GM23338 (cell line): ENCODE data around the gene RNF44. TPM values are rescaled to one million over a fixed set of nuclear protein-coding genes. Genes with fewer than 3 reads are reported as not detected.

Source experiments
- ATAC-seq: fragments of 200-7000 bp; cut with Tn5 transposase; 3 replicates; pipeline ENCODE4 v1.9.1; 2020
- DNase-seq: peaks from one replicate; pipeline ENCODE4 v3.0.0-alpha.2; 2015; ENCODE audit warnings: low spot score
- H2AFZ ChIP-seq: fragments of 200-600 bp; sonication (generic); 2 replicates; pipeline ENCODE4 v1.8.0; 2016; ENCODE audit warnings: antibody characterized with exemption, mild to moderate bottlenecking, moderate library complexity
- H3F3A ChIP-seq: fragments of 200-600 bp; sonication (generic); replicated peaks from 2 replicates; pipeline ENCODE4 v1.8.0; 2017; ENCODE audit warnings: antibody characterized with exemption, mixed run types, low read depth
- H3K27ac ChIP-seq: fragments of 200-600 bp; sonication (generic); 2 replicates; pipeline ENCODE4 v1.6.1; 2016; ENCODE audit warnings: low read depth
- H3K27me3 ChIP-seq: fragments of 200-600 bp; sonication (generic); 2 replicates; pipeline ENCODE4 v1.8.0; 2016; ENCODE audit warnings: mild to moderate bottlenecking, mixed run types, moderate library complexity; ENCODE audit not compliant: insufficient read depth
- H3K36me3 ChIP-seq: fragments of 200-600 bp; sonication (generic); 2 replicates; pipeline ENCODE4 v1.8.0; 2016; ENCODE audit warnings: mild to moderate bottlenecking; ENCODE audit not compliant: insufficient read depth
- H3K4me1 ChIP-seq: fragments of 200-600 bp; sonication (generic); 2 replicates; pipeline ENCODE4 v1.8.0; 2016; ENCODE audit warnings: mild to moderate bottlenecking, moderate library complexity; ENCODE audit not compliant: insufficient read depth
- H3K4me2 ChIP-seq: fragments of 200-600 bp; sonication (generic); 2 replicates; pipeline ENCODE4 v1.7.1; 2017; ENCODE audit warnings: mixed run types
- H3K4me3 ChIP-seq: fragments of 200-600 bp; sonication (generic); 2 replicates; pipeline ENCODE4 v1.6.1; 2016; ENCODE audit warnings: mixed run types
- H3K79me2 ChIP-seq: fragments of 200-600 bp; sonication (generic); replicated peaks from 2 replicates; pipeline ENCODE4 v1.8.0; 2017; ENCODE audit warnings: mild to moderate bottlenecking; ENCODE audit not compliant: insufficient read depth
- H3K9me2 ChIP-seq: fragments of 200-600 bp; sonication (generic); 2 replicates; pipeline ENCODE4 v1.8.0; 2017; ENCODE audit not compliant: insufficient read depth
- H4K20me1 ChIP-seq: fragments of 200-600 bp; sonication (generic); replicated peaks from 2 replicates; pipeline ENCODE4 v1.8.0; 2017; ENCODE audit warnings: mild to moderate bottlenecking; ENCODE audit not compliant: insufficient read depth
- H3K27ac Mint-ChIP-seq: 2 replicates; pipeline ENCODE4 v1.8.0; 2020; ENCODE audit warnings: inconsistent platforms, mild to moderate bottlenecking, moderate library complexity, mixed read lengths
- H3K27me3 Mint-ChIP-seq: 3 replicates; pipeline ENCODE4 v1.8.0; 2022; ENCODE audit warnings: low read depth, mild to moderate bottlenecking, moderate library complexity, mixed read lengths, inconsistent platforms; ENCODE audit not compliant: insufficient read depth, poor library complexity
- H3K36me3 Mint-ChIP-seq: 3 replicates; pipeline ENCODE4 v1.8.0; 2021; ENCODE audit warnings: low read depth, mild to moderate bottlenecking, inconsistent platforms, moderate library complexity, mixed read lengths
- H3K4me1 Mint-ChIP-seq: 3 replicates; pipeline ENCODE4 v1.8.0; 2020; ENCODE audit warnings: mild to moderate bottlenecking, inconsistent platforms, mixed read lengths
- H3K4me3 Mint-ChIP-seq: 3 replicates; pipeline ENCODE4 v1.8.0; 2021; ENCODE audit warnings: moderate library complexity, mild to moderate bottlenecking, inconsistent platforms, mixed read lengths
- H3K9me3 Mint-ChIP-seq: 3 replicates; pipeline ENCODE4 v1.8.0; 2020; ENCODE audit warnings: moderate library complexity, mild to moderate bottlenecking, inconsistent platforms, mixed read lengths
- CREB1 ChIP-seq: fragments of 250-450 bp; sonication (Bioruptor Pico); IDR thresholded peaks from 2 replicates; pipeline ENCODE4 v1.5.0; 2020; ENCODE audit warnings: low read depth, mild to moderate bottlenecking, moderate library complexity
- EZH2 ChIP-seq: fragments of 200-600 bp; sonication (generic); IDR thresholded peaks from one replicate; pipeline ENCODE4 v1.8.0; 2017; ENCODE audit warnings: antibody characterized with exemption, mild to moderate bottlenecking, low read depth; ENCODE audit not compliant: unreplicated experiment
- EZH2phosphoT487 ChIP-seq: fragments of 200-600 bp; sonication (generic); IDR thresholded peaks from one replicate; pipeline ENCODE4 v1.8.1; 2018; ENCODE audit warnings: antibody characterized with exemption; ENCODE audit not compliant: unreplicated experiment
- JUNB ChIP-seq: IDR thresholded peaks from one replicate; pipeline ENCODE4 v1.6.1; 2016; ENCODE audit warnings: antibody characterized with exemption; ENCODE audit not compliant: unreplicated experiment
- NANOG ChIP-seq: IDR thresholded peaks from 2 replicates; pipeline ENCODE4 v1.6.1; 2016; ENCODE audit warnings: antibody characterized with exemption, borderline replicate concordance
- POLR2AphosphoS5 ChIP-seq: IDR thresholded peaks from 2 replicates; pipeline ENCODE4 v1.6.1; 2016; ENCODE audit warnings: antibody characterized with exemption, low read depth
- STAT1 ChIP-seq: IDR thresholded peaks from one replicate; pipeline ENCODE4 v1.6.1; 2016; ENCODE audit warnings: antibody characterized with exemption; ENCODE audit not compliant: unreplicated experiment
- ZNF114 ChIP-seq: fragments of 250-450 bp; sonication (Bioruptor Pico); IDR thresholded peaks from 2 replicates; pipeline ENCODE4 v1.5.0; 2020; ENCODE audit warnings: mild to moderate bottlenecking, moderate library complexity
- ZNF331 ChIP-seq: fragments of 250-450 bp; sonication (Bioruptor Pico); IDR thresholded peaks from 2 replicates; pipeline ENCODE4 v1.5.0; 2020; ENCODE audit warnings: low read depth, mild to moderate bottlenecking, moderate library complexity
- polyA plus RNA-seq: library from polyadenylated mRNA; unstranded; fragments of >200 nt; fragmentation: Nextera tagmentation; extraction: Ambion mirVana; gene quantifications from 2 replicates; pipeline ENCODE4 v1.2.1, GENCODE V29; 2016
- total RNA-seq: library from RNA; depleted of rRNA; stranded (reverse); fragments of >200 nt; shearing (Covaris generic); gene quantifications from 2 replicates; pipeline ENCODE4 v1.2.3, GENCODE V29; 2014
- TF ChIP-seq, protein P1 (sequence below): IDR thresholded peaks from 2 replicates; pipeline ENCODE4 v1.6.1; 2016; ENCODE audit warnings: antibody characterized with exemption
- TF ChIP-seq, protein P2 (sequence below): fragments of 250-450 bp; sonication (Bioruptor Pico); IDR thresholded peaks from 2 replicates; pipeline ENCODE4 v1.5.0; 2020; ENCODE audit warnings: mild to moderate bottlenecking, moderate library complexity
- TF ChIP-seq, protein P3 (sequence below), 2 experiments: fragments of 200-600 bp in 1 of 2; sonication (generic) in 1 of 2; conservative IDR thresholded peaks; 2 replicates each; pipeline versions ENCODE4 v1.5.1 to v1.6.1; 2016 to 2017; ENCODE audit warnings: antibody characterized with exemption in 2 of 2, low read depth in 2 of 2, mild to moderate bottlenecking in 2 of 2, moderate library complexity in 1 of 2
- TF ChIP-seq, protein P4 (sequence below): IDR thresholded peaks from one replicate; pipeline ENCODE4 v1.6.1; 2018; ENCODE audit warnings: antibody characterized with exemption; ENCODE audit not compliant: unreplicated experiment

The RNF44 gene
- total and polyA plus RNA-seq, 2 experiments from 2014 or later = 56.7 to 104 TPM

DNA sequence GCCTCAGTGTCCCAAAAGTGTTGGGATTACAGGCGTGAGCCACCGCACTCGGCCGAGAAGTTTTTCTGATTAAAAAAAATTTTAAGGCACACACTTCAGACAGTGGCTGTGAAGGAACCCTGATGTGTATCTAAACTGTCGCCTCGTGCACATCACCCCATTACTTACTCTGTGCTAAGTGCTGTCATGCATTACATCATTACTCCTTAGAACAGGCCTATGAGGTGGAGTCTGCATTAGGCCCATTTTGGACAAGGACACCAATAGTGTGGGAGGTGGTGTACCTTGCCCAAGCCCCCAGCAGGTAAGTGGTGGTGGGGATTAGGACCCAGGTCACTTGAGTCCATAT lies 8.2 kb upstream of the RNF44 start:
- Mint-ChIP-seq H3K27ac (no peak overlapping the region), H3K4me3 (no peak overlapping the region), H3K4me1 (peaks cover 31% of the 10 kb centered on the region), H3K36me3 (no peaks in the 10 kb centered on the region), H3K27me3 (peaks cover 20% of the 10 kb centered on the region), H3K9me3 (no peaks in the 10 kb centered on the region)
- Histone ChIP-seq H3K4me1 (peaks cover 28% of the 10 kb centered on the region), H3K9me2 (no peaks in the 10 kb centered on the region), H4K20me1 (no peaks in the 10 kb centered on the region), H2AFZ (no peak overlapping the region), H3K27ac (no peak overlapping the region), H3K4me2 (no peak overlapping the region), H3K4me3 (no peak overlapping the region), H3F3A (peaks cover 17% of the 10 kb centered on the region), H3K79me2 (peaks cover 5% of the 10 kb centered on the region; the same call in 1 of the 2 replicates), H3K27me3 (no peaks in the 10 kb centered on the region), H3K36me3 (no peaks in the 10 kb centered on the region)
- ATAC-seq (no peak), DNase-seq (no peak)
- TF ChIP-seq, protein P1, sequence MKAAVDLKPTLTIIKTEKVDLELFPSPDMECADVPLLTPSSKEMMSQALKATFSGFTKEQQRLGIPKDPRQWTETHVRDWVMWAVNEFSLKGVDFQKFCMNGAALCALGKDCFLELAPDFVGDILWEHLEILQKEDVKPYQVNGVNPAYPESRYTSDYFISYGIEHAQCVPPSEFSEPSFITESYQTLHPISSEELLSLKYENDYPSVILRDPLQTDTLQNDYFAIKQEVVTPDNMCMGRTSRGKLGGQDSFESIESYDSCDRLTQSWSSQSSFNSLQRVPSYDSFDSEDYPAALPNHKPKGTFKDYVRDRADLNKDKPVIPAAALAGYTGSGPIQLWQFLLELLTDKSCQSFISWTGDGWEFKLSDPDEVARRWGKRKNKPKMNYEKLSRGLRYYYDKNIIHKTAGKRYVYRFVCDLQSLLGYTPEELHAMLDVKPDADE = no peak
- TF ChIP-seq EZH2 (no peak), POLR2AphosphoS5 (no peak), STAT1 (no peak), JUNB (no peak), EZH2phosphoT487 (no peak), ZNF331 (CRISPR knock-in tag) (no peak), ZNF114 (CRISPR knock-in tag) (no peak), NANOG (no peak), CREB1 (CRISPR knock-in tag) (no peak)
- TF ChIP-seq, protein P2, sequence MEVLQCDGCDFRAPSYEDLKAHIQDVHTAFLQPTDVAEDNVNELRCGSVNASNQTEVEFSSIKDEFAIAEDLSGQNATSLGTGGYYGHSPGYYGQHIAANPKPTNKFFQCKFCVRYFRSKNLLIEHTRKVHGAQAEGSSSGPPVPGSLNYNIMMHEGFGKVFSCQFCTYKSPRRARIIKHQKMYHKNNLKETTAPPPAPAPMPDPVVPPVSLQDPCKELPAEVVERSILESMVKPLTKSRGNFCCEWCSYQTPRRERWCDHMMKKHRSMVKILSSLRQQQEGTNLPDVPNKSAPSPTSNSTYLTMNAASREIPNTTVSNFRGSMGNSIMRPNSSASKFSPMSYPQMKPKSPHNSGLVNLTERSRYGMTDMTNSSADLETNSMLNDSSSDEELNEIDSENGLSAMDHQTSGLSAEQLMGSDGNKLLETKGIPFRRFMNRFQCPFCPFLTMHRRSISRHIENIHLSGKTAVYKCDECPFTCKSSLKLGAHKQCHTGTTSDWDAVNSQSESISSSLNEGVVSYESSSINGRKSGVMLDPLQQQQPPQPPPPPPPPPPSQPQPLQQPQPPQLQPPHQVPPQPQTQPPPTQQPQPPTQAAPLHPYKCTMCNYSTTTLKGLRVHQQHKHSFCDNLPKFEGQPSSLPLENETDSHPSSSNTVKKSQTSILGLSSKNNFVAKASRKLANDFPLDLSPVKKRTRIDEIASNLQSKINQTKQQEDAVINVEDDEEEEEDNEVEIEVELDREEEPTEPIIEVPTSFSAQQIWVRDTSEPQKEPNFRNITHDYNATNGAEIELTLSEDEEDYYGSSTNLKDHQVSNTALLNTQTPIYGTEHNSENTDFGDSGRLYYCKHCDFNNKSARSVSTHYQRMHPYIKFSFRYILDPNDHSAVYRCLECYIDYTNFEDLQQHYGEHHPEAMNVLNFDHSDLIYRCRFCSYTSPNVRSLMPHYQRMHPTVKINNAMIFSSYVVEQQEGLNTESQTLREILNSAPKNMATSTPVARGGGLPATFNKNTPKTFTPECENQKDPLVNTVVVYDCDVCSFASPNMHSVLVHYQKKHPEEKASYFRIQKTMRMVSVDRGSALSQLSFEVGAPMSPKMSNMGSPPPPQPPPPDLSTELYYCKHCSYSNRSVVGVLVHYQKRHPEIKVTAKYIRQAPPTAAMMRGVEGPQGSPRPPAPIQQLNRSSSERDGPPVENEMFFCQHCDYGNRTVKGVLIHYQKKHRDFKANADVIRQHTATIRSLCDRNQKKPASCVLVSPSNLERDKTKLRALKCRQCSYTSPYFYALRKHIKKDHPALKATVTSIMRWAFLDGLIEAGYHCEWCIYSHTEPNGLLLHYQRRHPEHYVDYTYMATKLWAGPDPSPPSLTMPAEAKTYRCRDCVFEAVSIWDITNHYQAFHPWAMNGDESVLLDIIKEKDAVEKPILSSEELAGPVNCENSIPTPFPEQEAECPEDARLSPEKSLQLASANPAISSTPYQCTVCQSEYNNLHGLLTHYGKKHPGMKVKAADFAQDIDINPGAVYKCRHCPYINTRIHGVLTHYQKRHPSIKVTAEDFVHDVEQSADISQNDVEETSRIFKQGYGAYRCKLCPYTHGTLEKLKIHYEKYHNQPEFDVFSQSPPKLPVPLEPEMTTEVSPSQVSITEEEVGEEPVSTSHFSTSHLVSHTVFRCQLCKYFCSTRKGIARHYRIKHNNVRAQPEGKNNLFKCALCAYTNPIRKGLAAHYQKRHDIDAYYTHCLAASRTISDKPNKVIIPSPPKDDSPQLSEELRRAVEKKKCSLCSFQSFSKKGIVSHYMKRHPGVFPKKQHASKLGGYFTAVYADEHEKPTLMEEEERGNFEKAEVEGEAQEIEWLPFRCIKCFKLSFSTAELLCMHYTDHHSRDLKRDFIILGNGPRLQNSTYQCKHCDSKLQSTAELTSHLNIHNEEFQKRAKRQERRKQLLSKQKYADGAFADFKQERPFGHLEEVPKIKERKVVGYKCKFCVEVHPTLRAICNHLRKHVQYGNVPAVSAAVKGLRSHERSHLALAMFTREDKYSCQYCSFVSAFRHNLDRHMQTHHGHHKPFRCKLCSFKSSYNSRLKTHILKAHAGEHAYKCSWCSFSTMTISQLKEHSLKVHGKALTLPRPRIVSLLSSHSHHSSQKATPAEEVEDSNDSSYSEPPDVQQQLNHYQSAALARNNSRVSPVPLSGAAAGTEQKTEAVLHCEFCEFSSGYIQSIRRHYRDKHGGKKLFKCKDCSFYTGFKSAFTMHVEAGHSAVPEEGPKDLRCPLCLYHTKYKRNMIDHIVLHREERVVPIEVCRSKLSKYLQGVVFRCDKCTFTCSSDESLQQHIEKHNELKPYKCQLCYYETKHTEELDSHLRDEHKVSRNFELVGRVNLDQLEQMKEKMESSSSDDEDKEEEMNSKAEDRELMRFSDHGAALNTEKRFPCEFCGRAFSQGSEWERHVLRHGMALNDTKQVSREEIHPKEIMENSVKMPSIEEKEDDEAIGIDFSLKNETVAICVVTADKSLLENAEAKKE (CRISPR knock-in tag) = no peak
- TF ChIP-seq, protein P3, sequence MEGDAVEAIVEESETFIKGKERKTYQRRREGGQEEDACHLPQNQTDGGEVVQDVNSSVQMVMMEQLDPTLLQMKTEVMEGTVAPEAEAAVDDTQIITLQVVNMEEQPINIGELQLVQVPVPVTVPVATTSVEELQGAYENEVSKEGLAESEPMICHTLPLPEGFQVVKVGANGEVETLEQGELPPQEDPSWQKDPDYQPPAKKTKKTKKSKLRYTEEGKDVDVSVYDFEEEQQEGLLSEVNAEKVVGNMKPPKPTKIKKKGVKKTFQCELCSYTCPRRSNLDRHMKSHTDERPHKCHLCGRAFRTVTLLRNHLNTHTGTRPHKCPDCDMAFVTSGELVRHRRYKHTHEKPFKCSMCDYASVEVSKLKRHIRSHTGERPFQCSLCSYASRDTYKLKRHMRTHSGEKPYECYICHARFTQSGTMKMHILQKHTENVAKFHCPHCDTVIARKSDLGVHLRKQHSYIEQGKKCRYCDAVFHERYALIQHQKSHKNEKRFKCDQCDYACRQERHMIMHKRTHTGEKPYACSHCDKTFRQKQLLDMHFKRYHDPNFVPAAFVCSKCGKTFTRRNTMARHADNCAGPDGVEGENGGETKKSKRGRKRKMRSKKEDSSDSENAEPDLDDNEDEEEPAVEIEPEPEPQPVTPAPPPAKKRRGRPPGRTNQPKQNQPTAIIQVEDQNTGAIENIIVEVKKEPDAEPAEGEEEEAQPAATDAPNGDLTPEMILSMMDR (conservative IDR thresholded peaks at IDR 0.05; ENCODE audit: low read depth in 2 of 2) = no peak
- TF ChIP-seq, protein P4, sequence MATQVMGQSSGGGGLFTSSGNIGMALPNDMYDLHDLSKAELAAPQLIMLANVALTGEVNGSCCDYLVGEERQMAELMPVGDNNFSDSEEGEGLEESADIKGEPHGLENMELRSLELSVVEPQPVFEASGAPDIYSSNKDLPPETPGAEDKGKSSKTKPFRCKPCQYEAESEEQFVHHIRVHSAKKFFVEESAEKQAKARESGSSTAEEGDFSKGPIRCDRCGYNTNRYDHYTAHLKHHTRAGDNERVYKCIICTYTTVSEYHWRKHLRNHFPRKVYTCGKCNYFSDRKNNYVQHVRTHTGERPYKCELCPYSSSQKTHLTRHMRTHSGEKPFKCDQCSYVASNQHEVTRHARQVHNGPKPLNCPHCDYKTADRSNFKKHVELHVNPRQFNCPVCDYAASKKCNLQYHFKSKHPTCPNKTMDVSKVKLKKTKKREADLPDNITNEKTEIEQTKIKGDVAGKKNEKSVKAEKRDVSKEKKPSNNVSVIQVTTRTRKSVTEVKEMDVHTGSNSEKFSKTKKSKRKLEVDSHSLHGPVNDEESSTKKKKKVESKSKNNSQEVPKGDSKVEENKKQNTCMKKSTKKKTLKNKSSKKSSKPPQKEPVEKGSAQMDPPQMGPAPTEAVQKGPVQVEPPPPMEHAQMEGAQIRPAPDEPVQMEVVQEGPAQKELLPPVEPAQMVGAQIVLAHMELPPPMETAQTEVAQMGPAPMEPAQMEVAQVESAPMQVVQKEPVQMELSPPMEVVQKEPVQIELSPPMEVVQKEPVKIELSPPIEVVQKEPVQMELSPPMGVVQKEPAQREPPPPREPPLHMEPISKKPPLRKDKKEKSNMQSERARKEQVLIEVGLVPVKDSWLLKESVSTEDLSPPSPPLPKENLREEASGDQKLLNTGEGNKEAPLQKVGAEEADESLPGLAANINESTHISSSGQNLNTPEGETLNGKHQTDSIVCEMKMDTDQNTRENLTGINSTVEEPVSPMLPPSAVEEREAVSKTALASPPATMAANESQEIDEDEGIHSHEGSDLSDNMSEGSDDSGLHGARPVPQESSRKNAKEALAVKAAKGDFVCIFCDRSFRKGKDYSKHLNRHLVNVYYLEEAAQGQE = no peak
